H1 (cell line): ENCODE results near the gene NR0B2. TPM values are rescaled to one million over a fixed set of nuclear protein-coding genes. Genes with fewer than 3 reads are reported as not detected.

Experiments used
- BACH1 ChIP-seq: IDR thresholded peaks from 2 replicates; pipeline ENCODE4 v1.6.1; 2012; ENCODE audit warnings: low read length, improper control_type of control experiment
- CHD2 ChIP-seq: IDR thresholded peaks from 2 replicates; pipeline ENCODE4 v1.6.1; 2012; ENCODE audit warnings: low read length, improper control_type of control experiment
- E2F6 ChIP-seq: IDR thresholded peaks from 2 replicates; pipeline ENCODE4 v1.6.1; 2012; ENCODE audit warnings: inconsistent platforms
- GABPA ChIP-seq: IDR thresholded peaks from 2 replicates; pipeline ENCODE4 v1.6.1; 2011; ENCODE audit warnings: mild to moderate bottlenecking, low read length, moderate library complexity, borderline replicate concordance; ENCODE audit not compliant: insufficient read depth
- JUN ChIP-seq: IDR thresholded peaks from 2 replicates; pipeline ENCODE4 v1.6.1; 2011; ENCODE audit warnings: low read depth, mild to moderate bottlenecking, improper control_type of control experiment, low read length
- MAFK ChIP-seq: IDR thresholded peaks from 2 replicates; pipeline ENCODE4 v1.6.1; 2012; ENCODE audit warnings: low read depth, mild to moderate bottlenecking, improper control_type of control experiment, low read length
- NRF1 ChIP-seq: IDR thresholded peaks from 2 replicates; pipeline ENCODE4 v1.6.1; 2011; ENCODE audit warnings: mild to moderate bottlenecking, low read depth, low read length, improper control_type of control experiment
- PHF8 ChIP-seq: fragments of 200-600 bp; sonication (generic); conservative IDR thresholded peaks from 2 replicates; pipeline ENCODE4 v1.7.1; 2012; ENCODE audit warnings: low read depth, mild to moderate bottlenecking, inconsistent platforms, low read length, moderate library complexity
- POLR2AphosphoS5 ChIP-seq: IDR thresholded peaks from 2 replicates; pipeline ENCODE4 v1.6.1; 2011; ENCODE audit warnings: low read depth, low read length
- SIN3A ChIP-seq, 2 experiments: IDR thresholded peaks in 1 of 2; conservative IDR thresholded peaks in 1 of 2; 2 replicates each; pipeline ENCODE4 v1.6.1; 2011 to 2012; ENCODE audit warnings: low read length in 2 of 2, improper control_type of control experiment in 1 of 2, low read depth in 1 of 2, mild to moderate bottlenecking in 1 of 2
- SP1 ChIP-seq: IDR thresholded peaks from 2 replicates; pipeline ENCODE4 v1.6.1; 2011; ENCODE audit warnings: low read depth, low read length
- TAF1 ChIP-seq: IDR thresholded peaks from 2 replicates; pipeline ENCODE4 v1.6.1; 2011; ENCODE audit warnings: mild to moderate bottlenecking, low read depth, low read length
- TBP ChIP-seq: IDR thresholded peaks from 2 replicates; pipeline ENCODE4 v1.6.1; 2011; ENCODE audit warnings: low read depth, low read length, improper control_type of control experiment
- polyA plus RNA-seq, 7 experiments: library from polyadenylated mRNA; depleted of rRNA in 3 of 7; stranded (reverse) in 5 of 7; unstranded in 2 of 7; fragments of >200 nt in 5 of 7; fragments of 200-250 nt in 2 of 7; gene quantifications; 1 replicate in 5 of 7; 2 replicates in 1 of 7; 4 replicates in 1 of 7; pipeline versions ENCODE4 v1.2.1 to v1.2.3, GENCODE V29; 2011 to 2013; ENCODE audit warnings: missing spikeins in 2 of 7, mixed read lengths in 2 of 7
- total RNA-seq: library from RNA; stranded (reverse); fragmentation: NEBNext Ultra II Directional; extraction: Animal tissue kit (Norgen Biotek cat#: 25700); gene quantifications from 2 replicates; pipeline ENCODE4 v1.2.1, GENCODE V29; 2021

NR0B2 gene
- total and polyA plus RNA-seq, 2 of the 8 experiments (the other 6 are each of a cell fraction or from before 2014, with no cell fraction given) = not detected

- TF ChIP-seq SIN3A (conservative IDR thresholded peaks at IDR 0.05 in 1 of 2, IDR thresholded peaks at IDR 0.05 in 1 of 2; ENCODE audit: low read depth in 1 of 2, low read length in 2 of 2) = peak; percentile 56 to 83; a peak in 2 of 4 replicates
- TF ChIP-seq SP1 = peak; percentile 86; the same call in 1 of the 2 replicates
- TF ChIP-seq GABPA = peak; percentile 57; the same call in 1 of the 2 replicates
- TF ChIP-seq POLR2AphosphoS5 = peak; percentile 69
- TF ChIP-seq TAF1 = peak; percentile 78
- TF ChIP-seq CHD2 = peak; percentile 77
- TF ChIP-seq BACH1 = peak; percentile 69
- no peak for TF ChIP-seq MAFK
- TF ChIP-seq JUN = no peak
- peak; percentile 90 for TF ChIP-seq PHF8
- peak; percentile 76; the same call in 1 of the 2 replicates for TF ChIP-seq TBP
- peak; percentile 24; the same call in 1 of the 2 replicates for TF ChIP-seq NRF1
- peak; percentile 92 for TF ChIP-seq E2F6
Observed at GRCh38 chr1:26921540-26922430, 8.0 kb upstream of the NR0B2 start, which contains the start of gene NUDC (continued).
